Stimulated activated CD4-positive, alpha-beta T cell treated with anti-CD3 and anti-CD28 coated beads, Interleukin-4, amount 100 ng/mL, for 4 hours (primary cell): ENCODE results near the gene ELF3.
A peak's percentile ranks its signal among the peaks of the same experiment; 100 is the strongest.
"Not testable (repeated sequence)": the region's sequence is repeated elsewhere in the genome, so short reads cannot be mapped to it uniquely, and the experiment has no call there.

Experiments used
- DNase-seq, 2 experiments: peaks; one replicate each; pipeline ENCODE4 v3.0.0-alpha.2; 2020

Gene ELF3

GRCh38 chr1:202010180-202011015 lies at the start of gene ELF3:
TSS of gene ELF3 (plus strand) at chr1:202010587. CDS start at chr1:202011137, 550 bp downstream.
- no peak for DNase-seq

GRCh38 chr1:201962382-201962781 lies 48.0 kb upstream of the ELF3 start:
- not testable (repeated sequence) for DNase-seq

DNA sequence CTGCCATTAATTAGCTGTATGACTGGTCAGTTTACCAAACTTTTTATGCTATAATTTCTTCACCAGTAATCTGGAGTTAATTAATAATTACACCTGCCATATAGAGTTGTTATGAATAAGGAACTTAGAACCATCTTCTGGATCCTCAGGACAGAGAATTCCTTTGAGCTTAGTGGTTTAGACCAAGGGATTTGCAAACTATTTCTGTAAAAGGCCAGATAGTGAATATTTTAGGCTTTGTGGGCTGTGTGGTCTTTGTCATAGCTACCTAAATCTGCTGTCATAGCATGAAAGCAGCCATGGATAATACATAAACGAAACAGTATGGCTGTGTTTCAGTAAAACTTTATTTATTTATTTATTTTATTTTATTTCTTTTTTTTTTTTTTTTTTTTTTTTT lies 46.1 kb upstream of the ELF3 start:
- DNase-seq = no peak

- DNase-seq = no peak
Observed at GRCh38 chr1:201966171-201966570, 44.2 kb upstream of the ELF3 start.

DNA sequence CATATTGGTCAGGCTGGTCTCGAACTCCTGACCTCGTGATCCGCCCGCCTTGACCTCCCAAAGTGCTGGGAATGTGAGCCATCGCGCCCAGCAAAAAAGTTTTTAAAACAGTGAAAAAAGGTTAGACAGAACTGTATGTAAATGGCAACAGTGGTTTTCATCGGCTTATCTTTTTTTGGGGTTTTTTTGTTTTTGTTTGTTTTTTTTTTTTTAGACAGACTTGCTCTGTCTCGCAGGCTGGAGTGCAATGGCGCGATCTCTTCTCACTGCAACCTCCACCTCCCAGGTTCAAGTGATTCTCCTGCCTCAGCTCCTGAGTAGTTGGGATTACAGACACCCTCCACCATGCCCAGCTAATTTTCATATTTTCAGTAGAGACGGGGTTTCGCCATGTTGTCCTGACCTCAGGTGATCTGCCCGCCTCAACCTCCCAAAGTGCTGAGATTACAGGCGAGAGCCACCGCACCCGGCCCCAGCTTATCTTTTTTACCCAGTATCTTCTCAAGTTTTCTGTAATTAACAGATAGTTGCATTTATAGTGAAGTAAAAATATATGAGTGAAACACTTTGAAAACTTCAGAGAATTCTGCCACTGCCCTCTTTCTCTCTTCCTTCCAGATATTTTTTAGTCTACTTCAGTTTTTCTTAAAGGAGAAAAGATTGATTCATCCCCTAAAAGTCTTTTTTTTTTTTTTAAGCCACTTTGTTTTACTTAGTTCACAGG lies 42.0 kb upstream of the ELF3 start:
- DNase-seq = no peak

GRCh38 chr1:201970334-201971159 lies 39.8 kb upstream of the ELF3 start:
- no peak for DNase-seq

DNA sequence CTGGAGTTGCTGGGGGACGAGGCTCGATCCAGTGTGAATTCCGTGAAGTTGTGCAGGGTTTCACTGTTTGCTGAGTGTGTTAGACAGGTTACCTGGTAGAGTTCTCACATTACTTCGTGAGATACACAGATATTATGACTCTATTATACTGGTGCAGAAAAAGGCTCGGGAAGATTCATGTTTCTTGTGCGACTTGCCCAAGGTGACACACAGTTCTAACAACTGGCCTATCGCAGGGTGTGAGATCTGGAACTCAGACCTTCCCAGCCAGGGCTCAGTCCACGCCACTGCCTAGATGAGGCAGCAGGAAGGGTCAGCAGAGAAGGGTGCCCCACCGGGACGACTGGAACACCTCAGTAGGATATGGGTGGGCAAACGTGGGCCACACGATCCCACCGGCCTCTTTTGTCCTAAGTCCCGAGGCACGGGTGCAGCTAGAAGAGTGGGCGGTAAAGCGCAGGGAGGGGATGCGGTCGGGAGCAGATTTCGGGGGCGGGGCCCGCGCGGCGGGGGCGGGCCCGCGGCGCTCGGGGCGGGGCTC lies 28.2 kb upstream of the ELF3 start:
- DNase-seq = peak; percentile 60 to 70

- peak; percentile 37 to 51 for DNase-seq
Observed at GRCh38 chr1:201982623-201983379, 27.6 kb upstream of the ELF3 start, which contains the start of gene RNPEP. TSS of gene RNPEP (plus strand) at chr1:201982648. CDS start at chr1:201982667, 19 bp downstream.

- DNase-seq = no peak
Observed at GRCh38 chr1:201983380-201983805, 27.0 kb upstream of the ELF3 start.

DNA sequence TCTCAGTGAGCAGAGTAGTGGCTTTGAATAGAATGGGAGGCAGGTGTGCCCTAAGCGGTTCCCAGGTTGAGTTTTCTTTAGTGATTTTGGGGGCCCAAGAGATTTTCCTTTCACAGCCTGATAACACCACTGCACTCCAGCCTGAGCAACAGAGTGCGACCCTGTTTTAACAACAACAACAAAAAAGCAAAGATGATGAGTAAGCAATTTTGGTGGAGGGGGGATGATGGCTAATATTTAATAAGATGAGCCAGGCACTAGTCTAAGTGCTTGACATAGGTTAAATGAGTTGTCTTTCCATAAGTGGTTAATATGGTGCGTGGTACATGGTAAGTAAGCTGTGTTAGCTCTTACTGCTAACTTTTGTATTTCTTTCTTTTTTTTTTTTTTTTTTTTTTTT lies 25.9 kb upstream of the ELF3 start:
- no peak for DNase-seq

DNA sequence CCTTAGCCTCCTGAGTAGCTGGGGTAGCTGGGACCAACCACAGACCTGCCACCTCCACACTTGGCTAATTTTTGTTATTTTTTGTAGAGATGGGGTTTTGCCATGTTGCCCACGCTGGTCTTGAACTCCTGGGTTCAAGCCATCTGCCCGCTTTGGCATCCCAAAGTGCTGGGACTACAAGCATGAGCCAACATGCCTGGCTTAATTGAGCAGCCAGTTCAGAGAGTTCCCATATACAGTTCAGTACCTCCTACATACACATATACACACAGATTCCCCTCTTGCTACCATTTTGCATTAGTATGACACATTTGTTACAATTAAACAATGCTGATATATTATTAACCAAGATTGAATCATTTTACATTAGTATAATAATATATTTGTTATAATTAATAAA lies 25.0 kb upstream of the ELF3 start:
- no peak for DNase-seq

DNA sequence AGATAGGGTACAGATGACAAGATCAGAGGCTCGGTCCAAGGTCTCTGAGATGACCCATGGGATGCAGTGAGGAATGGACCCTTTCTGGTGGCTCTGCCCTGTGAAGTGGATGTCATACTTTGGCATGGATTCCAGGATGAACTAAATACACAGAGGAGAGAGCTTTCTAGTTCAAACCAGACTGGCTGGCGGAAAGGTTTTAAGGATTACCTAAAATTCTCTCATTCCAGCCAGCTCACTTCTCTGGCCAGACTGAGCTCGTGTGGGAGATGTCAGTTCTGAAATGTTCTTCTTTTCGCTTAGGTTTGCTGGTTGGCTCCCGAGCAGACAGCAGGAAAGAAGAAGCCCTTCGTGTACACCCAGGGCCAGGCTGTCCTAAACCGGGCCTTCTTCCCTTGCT lies 21.8 kb upstream of the ELF3 start:
- no peak for DNase-seq

GRCh38 chr1:201989354-201990128 lies 20.8 kb upstream of the ELF3 start:
- no peak for DNase-seq

GRCh38 chr1:201990427-201990826 lies 20.0 kb upstream of the ELF3 start:
- no peak for DNase-seq

DNA sequence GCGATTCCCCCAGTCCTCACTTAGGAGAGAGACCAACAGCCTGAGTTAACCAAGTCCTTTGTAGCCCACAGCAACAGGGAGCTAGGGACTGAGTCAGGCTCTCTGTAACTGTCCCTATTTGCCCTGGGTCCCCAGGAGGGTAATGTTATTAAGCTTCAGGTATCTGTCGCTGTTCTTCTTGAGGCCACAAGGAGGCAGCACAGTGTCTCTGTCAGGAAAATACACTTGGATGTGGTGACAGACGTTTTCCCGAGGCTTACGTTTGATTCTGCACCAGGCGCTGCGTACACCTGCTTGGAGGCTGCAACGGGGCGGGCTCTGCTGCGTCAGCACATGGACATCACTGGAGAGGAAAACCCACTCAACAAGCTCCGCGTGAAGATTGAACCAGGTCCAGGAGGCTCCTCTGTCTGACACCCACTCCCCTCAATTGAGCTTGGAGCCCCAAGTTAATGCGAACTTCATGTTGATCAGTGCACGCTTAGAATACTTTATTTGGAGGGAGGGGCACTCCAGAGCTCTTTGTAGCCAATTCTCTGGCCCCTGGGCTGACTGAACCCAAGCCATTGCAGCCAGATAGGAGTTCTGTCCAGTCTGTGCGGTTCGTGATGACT lies 10.7 kb upstream of the ELF3 start:
- DNase-seq = no peak

- DNase-seq = no peak
Observed at GRCh38 chr1:202002507-202002906, 7.9 kb upstream of the ELF3 start.

DNA sequence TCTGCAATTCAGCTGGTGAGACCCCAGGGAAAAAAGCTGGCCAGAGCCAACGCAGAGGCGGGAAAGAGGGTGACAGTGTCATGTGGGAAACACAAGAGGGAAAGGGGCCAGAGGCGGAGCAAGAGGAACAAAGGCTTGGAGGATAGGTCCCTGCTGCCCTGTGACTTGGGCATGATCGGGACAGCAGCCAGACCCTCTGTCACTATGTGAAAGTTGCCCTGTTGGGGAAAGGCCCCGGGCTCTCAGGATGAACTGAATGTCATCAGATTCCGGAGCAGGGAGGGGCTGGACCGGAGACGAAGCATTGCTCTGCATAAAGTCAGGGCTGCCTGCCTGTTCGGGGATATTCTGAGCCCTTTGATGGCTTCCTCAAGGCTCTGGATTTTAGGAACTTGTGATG lies 5.7 kb upstream of the ELF3 start:
- DNase-seq = no peak

GRCh38 chr1:202005958-202006357 lies 4.4 kb upstream of the ELF3 start:
- no peak for DNase-seq

DNA sequence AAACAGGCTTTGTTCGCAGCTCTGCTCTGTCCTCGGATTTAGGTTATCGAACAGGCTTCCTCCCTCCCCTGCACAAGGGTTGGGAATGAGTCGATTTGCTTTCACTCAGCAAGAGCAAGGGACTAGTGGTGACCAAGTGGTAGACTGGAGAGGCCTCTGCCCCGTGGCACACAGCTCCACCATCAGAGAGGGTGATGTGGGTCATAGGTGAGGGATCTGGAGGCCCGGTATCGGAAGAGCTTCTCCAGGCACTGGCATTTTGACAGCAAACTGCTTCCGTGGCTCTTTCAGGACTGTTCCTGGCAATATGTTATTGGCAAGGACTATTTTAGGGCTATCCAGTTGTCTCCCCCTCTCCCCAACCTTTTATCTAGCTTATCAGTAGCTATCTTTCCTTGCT lies 3.1 kb upstream of the ELF3 start:
- DNase-seq = no peak

GRCh38 chr1:202007805-202008489 lies 2.4 kb upstream of the ELF3 start:
- no peak for DNase-seq
